Loucy (cell line): Measurements from ENCODE around the gene CNTNAP2.

Experiments used
- EZH2phosphoT487 ChIP-seq: fragments of 200-600 bp; IDR thresholded peaks from 2 replicates; pipeline ENCODE4 v1.6.1; 2018; ENCODE audit warnings: antibody characterized with exemption, mild to moderate bottlenecking, moderate library complexity, borderline replicate concordance
- TF ChIP-seq, protein P1 (sequence below): fragments of 200-600 bp; sonication (generic); conservative IDR thresholded peaks from 2 replicates; pipeline ENCODE4 v1.5.1; 2014; ENCODE audit warnings: mild to moderate bottlenecking, antibody characterized with exemption, low read length

DNA sequence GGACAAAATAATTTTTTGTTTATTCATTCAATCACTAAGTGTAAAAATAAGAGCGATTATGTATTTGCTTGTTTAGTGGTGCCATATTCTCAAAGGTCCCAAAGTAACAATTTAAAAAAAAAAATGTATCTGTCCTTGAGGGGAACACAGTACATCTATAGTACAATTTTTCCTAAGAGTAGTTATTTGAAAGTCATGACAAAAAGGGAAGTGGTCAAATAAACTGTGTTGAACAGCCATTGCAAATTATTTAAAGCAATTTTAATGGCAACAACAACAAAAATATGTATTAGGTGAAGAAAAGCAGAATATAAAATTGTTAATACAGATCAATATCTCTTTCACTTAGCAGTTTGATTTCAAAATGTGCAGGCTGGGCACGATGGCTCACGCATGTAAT is 943.5 kb downstream of the CNTNAP2 start:
- no peak for TF ChIP-seq EZH2phosphoT487
- TF ChIP-seq, protein P1, sequence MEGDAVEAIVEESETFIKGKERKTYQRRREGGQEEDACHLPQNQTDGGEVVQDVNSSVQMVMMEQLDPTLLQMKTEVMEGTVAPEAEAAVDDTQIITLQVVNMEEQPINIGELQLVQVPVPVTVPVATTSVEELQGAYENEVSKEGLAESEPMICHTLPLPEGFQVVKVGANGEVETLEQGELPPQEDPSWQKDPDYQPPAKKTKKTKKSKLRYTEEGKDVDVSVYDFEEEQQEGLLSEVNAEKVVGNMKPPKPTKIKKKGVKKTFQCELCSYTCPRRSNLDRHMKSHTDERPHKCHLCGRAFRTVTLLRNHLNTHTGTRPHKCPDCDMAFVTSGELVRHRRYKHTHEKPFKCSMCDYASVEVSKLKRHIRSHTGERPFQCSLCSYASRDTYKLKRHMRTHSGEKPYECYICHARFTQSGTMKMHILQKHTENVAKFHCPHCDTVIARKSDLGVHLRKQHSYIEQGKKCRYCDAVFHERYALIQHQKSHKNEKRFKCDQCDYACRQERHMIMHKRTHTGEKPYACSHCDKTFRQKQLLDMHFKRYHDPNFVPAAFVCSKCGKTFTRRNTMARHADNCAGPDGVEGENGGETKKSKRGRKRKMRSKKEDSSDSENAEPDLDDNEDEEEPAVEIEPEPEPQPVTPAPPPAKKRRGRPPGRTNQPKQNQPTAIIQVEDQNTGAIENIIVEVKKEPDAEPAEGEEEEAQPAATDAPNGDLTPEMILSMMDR: no peak
